ENCODE measurements around the gene STOX2.

The STOX2 gene

GRCh38 chr4:183988874-183989273 is 83.8 kb downstream of the STOX2 start:
- Histone ChIP-seq H3K9me2 (replicated peaks; ENCODE audit: control insufficient read depth, low read length) (no peaks in the 10 kb centered on the region), H4K20me1 (ENCODE audit: control insufficient read depth, insufficient read depth, low read depth, low read length) (no peaks in the 10 kb centered on the region), H3K4me2 (ENCODE audit: low read length) (no peak overlapping the region), H3K9me3 (ENCODE audit: control insufficient read depth, insufficient read depth, low read length) (no peaks in the 10 kb centered on the region), H3F3A (ENCODE audit: control insufficient read depth, insufficient read depth) (no peaks in the 10 kb centered on the region), H3K79me2 (ENCODE audit: control insufficient read depth, low read length) (no peaks in the 10 kb centered on the region), H3K4me3 (ENCODE audit: low read length) (no peak overlapping the region), H3K36me3 (ENCODE audit: control insufficient read depth, low read length) (no peaks in the 10 kb centered on the region), H3K27ac (ENCODE audit: low read depth, low read length) (no peak overlapping the region), H3K4me1 (ENCODE audit: control insufficient read depth, low read length) (no peaks in the 10 kb centered on the region), H3K27me3 (ENCODE audit: control insufficient read depth, low read length) (no peaks in the 10 kb centered on the region)
- TF ChIP-seq EZH2phosphoT487 (IDR thresholded peaks at IDR 0.05; ENCODE audit: borderline replicate concordance, low read length) (no peak), CTCF (IDR thresholded peaks at IDR 0.05; ENCODE audit: low read depth, low read length, poor library complexity, severe bottlenecking) (no peak)

- H3K4me3 ChIP-seq (ENCODE audit: low read length): no peak overlapping the region
- no peaks in the 10 kb centered on the region for H3K9me3 ChIP-seq (ENCODE audit: control insufficient read depth, insufficient read depth, low read length)
- H3K27me3 ChIP-seq (ENCODE audit: control insufficient read depth, low read length): no peaks in the 10 kb centered on the region
- no peaks in the 10 kb centered on the region for H3K79me2 ChIP-seq (ENCODE audit: control insufficient read depth, low read length)
- H3K36me3 ChIP-seq (ENCODE audit: control insufficient read depth, low read length): no peaks in the 10 kb centered on the region
- H3F3A ChIP-seq (ENCODE audit: control insufficient read depth, insufficient read depth): no peaks in the 10 kb centered on the region
- H4K20me1 ChIP-seq (ENCODE audit: control insufficient read depth, insufficient read depth, low read depth, low read length): no peaks in the 10 kb centered on the region
- no peak overlapping the region for H3K4me2 ChIP-seq (ENCODE audit: low read length)
- no peaks in the 10 kb centered on the region for H3K4me1 ChIP-seq (ENCODE audit: control insufficient read depth, low read length)
- H3K27ac ChIP-seq (ENCODE audit: low read depth, low read length): no peak overlapping the region
- no peaks in the 10 kb centered on the region for H3K9me2 ChIP-seq (replicated peaks; ENCODE audit: control insufficient read depth, low read length)
- TF ChIP-seq EZH2phosphoT487 (IDR thresholded peaks at IDR 0.05; ENCODE audit: borderline replicate concordance, low read length): no peak
- TF ChIP-seq CTCF (IDR thresholded peaks at IDR 0.05; ENCODE audit: low read depth, low read length, poor library complexity, severe bottlenecking): no peak
Measured at GRCh38 chr4:183989461-183989860, 84.4 kb downstream of the STOX2 start.

GRCh38 chr4:183989931-183990330 is 84.8 kb downstream of the STOX2 start:
- H3K9me3 ChIP-seq (ENCODE audit: control insufficient read depth, insufficient read depth, low read length): no peaks in the 10 kb centered on the region
- no peaks in the 10 kb centered on the region for H3K27me3 ChIP-seq (ENCODE audit: control insufficient read depth, low read length)
- no peak overlapping the region for H3K4me3 ChIP-seq (ENCODE audit: low read length)
- H3K9me2 ChIP-seq (replicated peaks; ENCODE audit: control insufficient read depth, low read length): no peaks in the 10 kb centered on the region
- no peaks in the 10 kb centered on the region for H3K4me1 ChIP-seq (ENCODE audit: control insufficient read depth, low read length)
- H3K4me2 ChIP-seq (ENCODE audit: low read length): no peak overlapping the region
- TF ChIP-seq EZH2phosphoT487 (IDR thresholded peaks at IDR 0.05; ENCODE audit: borderline replicate concordance, low read length) (no peak), CTCF (IDR thresholded peaks at IDR 0.05; ENCODE audit: low read depth, low read length, poor library complexity, severe bottlenecking) (no peak)
- no peaks in the 10 kb centered on the region for H3K79me2 ChIP-seq (ENCODE audit: control insufficient read depth, low read length)
- no peaks in the 10 kb centered on the region for H3K36me3 ChIP-seq (ENCODE audit: control insufficient read depth, low read length)
- no peaks in the 10 kb centered on the region for H4K20me1 ChIP-seq (ENCODE audit: control insufficient read depth, insufficient read depth, low read depth, low read length)
- no peak overlapping the region for H3K27ac ChIP-seq (ENCODE audit: low read depth, low read length)
- H3F3A ChIP-seq (ENCODE audit: control insufficient read depth, insufficient read depth): no peaks in the 10 kb centered on the region

GRCh38 chr4:183993676-183994075 is 88.6 kb downstream of the STOX2 start:
- Histone ChIP-seq H3K4me3 (ENCODE audit: low read length) (no peak overlapping the region), H3K36me3 (ENCODE audit: control insufficient read depth, low read length) (no peaks in the 10 kb centered on the region), H3K27ac (ENCODE audit: low read depth, low read length) (no peak overlapping the region), H3K9me2 (replicated peaks; ENCODE audit: control insufficient read depth, low read length) (no peaks in the 10 kb centered on the region), H3K79me2 (ENCODE audit: control insufficient read depth, low read length) (no peaks in the 10 kb centered on the region), H3K9me3 (ENCODE audit: control insufficient read depth, insufficient read depth, low read length) (no peaks in the 10 kb centered on the region), H3K4me1 (ENCODE audit: control insufficient read depth, low read length) (no peaks in the 10 kb centered on the region), H3K4me2 (ENCODE audit: low read length) (no peak overlapping the region), H3F3A (ENCODE audit: control insufficient read depth, insufficient read depth) (no peaks in the 10 kb centered on the region), H3K27me3 (ENCODE audit: control insufficient read depth, low read length) (no peaks in the 10 kb centered on the region), H4K20me1 (ENCODE audit: control insufficient read depth, insufficient read depth, low read depth, low read length) (no peaks in the 10 kb centered on the region)
- TF ChIP-seq EZH2phosphoT487 (IDR thresholded peaks at IDR 0.05; ENCODE audit: borderline replicate concordance, low read length) (no peak), CTCF (IDR thresholded peaks at IDR 0.05; ENCODE audit: low read depth, low read length, poor library complexity, severe bottlenecking) (no peak)

All from DOHH2 (cell line).